CD4-positive, alpha-beta memory T cell (primary cell): ENCODE measurements around the gene GTF2IRD1. TPM values are rescaled to one million over a fixed set of nuclear protein-coding genes. Genes with fewer than 3 reads are reported as not detected.

ENCODE experiments used
- CTCF ChIA-PET: fragments of 350-600 bp; sonication (Branson Sonifier 250); formaldehyde crosslinking; loops from one replicate; lab custom pipeline; 2021; ENCODE audit warnings: inconsistent platforms; ENCODE audit not compliant: partially characterized antibody; lab: Charles Lee
- POLR2A ChIA-PET: fragments of 350-600 bp; sonication (Branson Sonifier 250); formaldehyde crosslinking; loops from one replicate; lab custom pipeline; 2021; ENCODE audit not compliant: partially characterized antibody; lab: Charles Lee
- DNase-seq, 5 donors: peaks; one replicate each; pipeline versions ENCODE4 v3.0.0 to v3.0.0-alpha.2; 2020 to 2022; ENCODE audit warnings: mixed read lengths in 1 of 5
- H3K27ac ChIP-seq: one replicate; pipeline ENCODE4 v1.7.0; 2013; ENCODE audit warnings: low read depth, low read length
- H3K27me3 ChIP-seq: 2 replicates; pipeline ENCODE4 v1.7.0; 2013; ENCODE audit warnings: mild to moderate bottlenecking, low read length, moderate library complexity; ENCODE audit not compliant: insufficient read depth
- H3K36me3 ChIP-seq: 2 replicates; pipeline ENCODE4 v1.7.0; 2013; ENCODE audit warnings: mild to moderate bottlenecking, low read length, moderate library complexity; ENCODE audit not compliant: insufficient read depth
- H3K4me1 ChIP-seq: 2 replicates; pipeline ENCODE4 v1.7.0; 2013; ENCODE audit warnings: mild to moderate bottlenecking, low read length, moderate library complexity; ENCODE audit not compliant: insufficient read depth
- H3K4me3 ChIP-seq, 2 donors: one replicate each; pipeline ENCODE4 v1.7.0; 2013; ENCODE audit warnings: low read length in 2 of 2, mild to moderate bottlenecking in 1 of 2
- H3K9me3 ChIP-seq, 2 donors: one replicate each; pipeline ENCODE4 v1.7.0; 2013; ENCODE audit warnings: low read length in 2 of 2, control low read depth in 1 of 2; ENCODE audit not compliant: control insufficient read depth in 1 of 2
- H3K27ac Mint-ChIP-seq, 7 donors: one replicate each; pipeline ENCODE4 v1.8.0; 2020 to 2021; ENCODE audit warnings: mixed read lengths in 7 of 7, mild to moderate bottlenecking in 6 of 7, inconsistent platforms in 3 of 7, moderate library complexity in 3 of 7
- H3K27me3 Mint-ChIP-seq, 2 donors: one replicate each; pipeline ENCODE4 v1.8.0; 2020 to 2021; ENCODE audit warnings: mixed read lengths in 2 of 2
- H3K36me3 Mint-ChIP-seq, 2 donors: one replicate each; pipeline ENCODE4 v1.8.0; 2020 to 2021; ENCODE audit warnings: mixed read lengths in 2 of 2, inconsistent platforms in 1 of 2, mild to moderate bottlenecking in 1 of 2
- H3K4me1 Mint-ChIP-seq, 4 donors: one replicate each; pipeline ENCODE4 v1.8.0; 2020 to 2021; ENCODE audit warnings: mixed read lengths in 4 of 4, mild to moderate bottlenecking in 1 of 4
- H3K4me3 Mint-ChIP-seq, 8 donors: one replicate each; pipeline ENCODE4 v1.8.0; 2020 to 2021; ENCODE audit warnings: mixed read lengths in 8 of 8, mild to moderate bottlenecking in 7 of 8, moderate library complexity in 6 of 8, inconsistent platforms in 3 of 8
- H3K9me3 Mint-ChIP-seq, 8 donors: one replicate each; pipeline ENCODE4 v1.8.0; 2020 to 2021; ENCODE audit warnings: mixed read lengths in 8 of 8, mild to moderate bottlenecking in 5 of 8, inconsistent platforms in 3 of 8, moderate library complexity in 1 of 8
- intact Hi-C: fragments of 100-400 bp; cut with micrococcal nuclease; formaldehyde crosslinking; loops from one replicate; pipeline ENCODE4 v1.15.1; 2023
- polyA plus RNA-seq, 2 donors: library from polyadenylated mRNA; unstranded; fragments of 300-500 nt; fragmentation: Illumina TruSeq; gene quantifications; one replicate each; pipeline ENCODE4 v1.2.3, GENCODE V29; 2021
- total RNA-seq, 2 experiments: library from RNA; stranded (reverse); gene quantifications; one replicate each; pipeline ENCODE4 v1.2.3, GENCODE V29; 2021

Gene GTF2IRD1
- total and polyA plus RNA-seq, 4 experiments from 2014 or later = 0.30 to 8.8 (median 4.7) TPM

- intact Hi-C loops = no loop called here
- H3K9me3 Mint-ChIP-seq = no peaks in the 10 kb centered on the region
- H3K27ac Mint-ChIP-seq = no peak overlapping the region
- no peaks in the 10 kb centered on the region for H3K4me1 Mint-ChIP-seq
- DNase-seq = no peak
- Histone ChIP-seq H3K9me3 (no peaks in the 10 kb centered on the region), H3K27me3 (no peaks in the 10 kb centered on the region), H3K36me3 (no peaks in the 10 kb centered on the region), H3K4me1 (no peaks in the 10 kb centered on the region), H3K27ac (no peak overlapping the region), H3K4me3 (no peak overlapping the region)
- POLR2A ChIA-PET = no interaction called here
- no peaks in the 10 kb centered on the region for H3K27me3 Mint-ChIP-seq
- H3K4me3 Mint-ChIP-seq = no peak overlapping the region
- H3K36me3 Mint-ChIP-seq = no peaks in the 10 kb centered on the region
- CTCF ChIA-PET = no interaction called here
These were observed 137.1 kb downstream of the GTF2IRD1 start for GRCh38 chr7:74590813-74591212.

- H3K4me1 ChIP-seq = no peaks in the 10 kb centered on the region
- POLR2A ChIA-PET = no interaction called here
- H3K4me1 Mint-ChIP-seq = no peaks in the 10 kb centered on the region
- peaks cover 0 to 2% (median 0%) of the 10 kb centered on the region in 8 donors for H3K9me3 Mint-ChIP-seq
- H3K27me3 ChIP-seq = no peaks in the 10 kb centered on the region
- no peak overlapping the region for H3K27ac ChIP-seq
- no peak overlapping the region for H3K4me3 ChIP-seq
- no peaks in the 10 kb centered on the region for H3K36me3 Mint-ChIP-seq
- H3K27me3 Mint-ChIP-seq = no peaks in the 10 kb centered on the region
- intact Hi-C loops = no loop called here
- no peak overlapping the region for H3K27ac Mint-ChIP-seq
- no peaks in the 10 kb centered on the region for H3K9me3 ChIP-seq
- H3K36me3 ChIP-seq = no peaks in the 10 kb centered on the region
- DNase-seq = no peak
- no peak overlapping the region for H3K4me3 Mint-ChIP-seq
- CTCF ChIA-PET = no interaction called here
These were observed 144.9 kb downstream of the GTF2IRD1 start for GRCh38 chr7:74598558-74598957.

- CTCF ChIA-PET = no interaction called here
- POLR2A ChIA-PET = no interaction called here
These were observed 145.5 kb downstream of the GTF2IRD1 start for GRCh38 chr7:74599244-74599643.

GRCh38 chr7:74604326-74605020 lies 150.8 kb downstream of the GTF2IRD1 start:
- intact Hi-C loops = no loop called here
- Mint-ChIP-seq H3K27me3 (no peaks in the 10 kb centered on the region), H3K27ac (peak overlapping the region in 2 of 7 donors; percentile 4 to 72), H3K4me3 (peak overlapping the region in 4 of 8 donors; percentile 36 to 80 (median 56)), H3K9me3 (peaks cover 0 to 2% (median 0%) of the 10 kb centered on the region in 8 donors), H3K4me1 (peaks cover 0 to 11% (median 4%) of the 10 kb centered on the region in 4 donors), H3K36me3 (no peaks in the 10 kb centered on the region)
- Histone ChIP-seq H3K36me3 (no peaks in the 10 kb centered on the region), H3K4me1 (peaks cover 10% of the 10 kb centered on the region), H3K9me3 (no peaks in the 10 kb centered on the region), H3K4me3 (no peak overlapping the region), H3K27me3 (no peaks in the 10 kb centered on the region), H3K27ac (no peak overlapping the region)
- ChIA-PET POLR2A (no interaction called here), CTCF (no interaction called here)
- no peak for DNase-seq

More at GRCh38 chr7:74599244-74599643, 145.5 kb downstream of the GTF2IRD1 start:
- Mint-ChIP-seq H3K9me3 (peaks cover 0 to 2% (median 0%) of the 10 kb centered on the region in 8 donors), H3K27ac (no peak overlapping the region), H3K27me3 (no peaks in the 10 kb centered on the region), H3K4me3 (no peak overlapping the region), H3K36me3 (no peaks in the 10 kb centered on the region), H3K4me1 (no peaks in the 10 kb centered on the region)
- Histone ChIP-seq H3K27me3 (no peaks in the 10 kb centered on the region), H3K9me3 (no peaks in the 10 kb centered on the region), H3K36me3 (no peaks in the 10 kb centered on the region), H3K4me1 (no peaks in the 10 kb centered on the region), H3K27ac (no peak overlapping the region), H3K4me3 (no peak overlapping the region)
- DNase-seq = no peak
- intact Hi-C loops = no loop called here

- peak overlapping the region in 1 of 2 donors; percentile 43 for H3K4me3 ChIP-seq
- Mint-ChIP-seq H3K36me3 (no peaks in the 10 kb centered on the region), H3K27ac (no peak overlapping the region), H3K4me3 (peak overlapping the region; percentile 68 to 81 (median 76)), H3K27me3 (no peaks in the 10 kb centered on the region), H3K9me3 (no peaks in the 10 kb centered on the region), H3K4me1 (peaks cover 0 to 11% (median 4%) of the 10 kb centered on the region in 4 donors)
- ChIA-PET POLR2A (no interaction called here), CTCF (interaction anchor here (1.0 kb wide), 1 partner anchor 19 kb away, joined by 3 read pairs; no protein-coding TSS in a partner anchor)
- peaks cover 10% of the 10 kb centered on the region for H3K4me1 ChIP-seq
- H3K27me3 ChIP-seq = no peaks in the 10 kb centered on the region
- intact Hi-C loops = no loop called here
- H3K36me3 ChIP-seq = no peaks in the 10 kb centered on the region
- peak in 4 of 5 donors; percentile 22 to 27 (median 26) for DNase-seq
- no peak overlapping the region for H3K27ac ChIP-seq
- H3K9me3 ChIP-seq = no peaks in the 10 kb centered on the region
These were observed 152.6 kb downstream of the GTF2IRD1 start for GRCh38 chr7:74606101-74606908.

GRCh38 chr7:74606909-74607510 lies 153.3 kb downstream of the GTF2IRD1 start:
- H3K36me3 Mint-ChIP-seq = no peaks in the 10 kb centered on the region
- peak overlapping the region in 1 of 7 donors; percentile 15 for H3K27ac Mint-ChIP-seq
- Histone ChIP-seq H3K9me3 (no peaks in the 10 kb centered on the region), H3K4me3 (peak overlapping the region in 1 of 2 donors; percentile 43), H3K27ac (no peak overlapping the region), H3K27me3 (no peaks in the 10 kb centered on the region), H3K36me3 (no peaks in the 10 kb centered on the region), H3K4me1 (peaks cover 10% of the 10 kb centered on the region)
- peak in 1 of 5 donors; percentile 1 for DNase-seq
- H3K4me1 Mint-ChIP-seq = peaks cover 0 to 11% (median 4%) of the 10 kb centered on the region in 4 donors
- CTCF ChIA-PET = interaction anchor here (1.0 kb wide), 1 partner anchor 19 kb away, joined by 3 read pairs; no protein-coding TSS in a partner anchor
- intact Hi-C loops = no loop called here
- H3K4me3 Mint-ChIP-seq = peak overlapping the region; percentile 68 to 81 (median 76)
- POLR2A ChIA-PET = interaction anchor here (0.6 kb wide), 1 partner anchor 825 kb away, joined by 6 read pairs; no protein-coding TSS in a partner anchor
- no peaks in the 10 kb centered on the region for H3K27me3 Mint-ChIP-seq
- no peaks in the 10 kb centered on the region for H3K9me3 Mint-ChIP-seq
